22Rv1 (cell line): Measurements from ENCODE around the gene ADAMTSL2.

Experiments
- ZFX ChIP-seq: fragments of 450-650 bp; IDR thresholded peaks from 2 replicates; pipeline ENCODE4 v1.6.1; 2017; ENCODE audit warnings: antibody characterized with exemption, borderline replicate concordance
- TF ChIP-seq, protein P1 (sequence below): fragments of 450-650 bp; IDR thresholded peaks from 2 replicates; pipeline ENCODE4 v1.5.1; 2017; ENCODE audit warnings: mild to moderate bottlenecking

DNA sequence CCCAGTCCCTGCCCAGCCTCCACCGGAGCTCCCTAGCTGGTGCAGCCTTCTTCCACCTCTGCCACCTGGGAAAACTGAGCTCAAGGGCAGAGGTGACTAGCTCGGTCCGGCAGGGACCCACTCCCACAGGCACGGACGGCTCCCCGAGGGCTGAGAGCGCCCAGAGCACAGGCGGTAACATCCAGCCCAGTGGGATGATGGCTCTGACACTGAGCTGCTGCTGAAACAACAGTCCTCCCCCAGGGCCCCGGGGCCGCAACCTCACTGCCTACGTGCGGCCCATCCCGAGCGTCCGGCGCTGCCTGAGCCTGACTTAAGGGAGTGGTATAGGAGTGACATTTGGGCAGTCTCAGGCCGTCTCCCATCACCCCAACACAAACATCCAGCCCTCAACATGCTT lies 70.9 kb downstream of the ADAMTSL2 start:
- TF ChIP-seq, protein P1, sequence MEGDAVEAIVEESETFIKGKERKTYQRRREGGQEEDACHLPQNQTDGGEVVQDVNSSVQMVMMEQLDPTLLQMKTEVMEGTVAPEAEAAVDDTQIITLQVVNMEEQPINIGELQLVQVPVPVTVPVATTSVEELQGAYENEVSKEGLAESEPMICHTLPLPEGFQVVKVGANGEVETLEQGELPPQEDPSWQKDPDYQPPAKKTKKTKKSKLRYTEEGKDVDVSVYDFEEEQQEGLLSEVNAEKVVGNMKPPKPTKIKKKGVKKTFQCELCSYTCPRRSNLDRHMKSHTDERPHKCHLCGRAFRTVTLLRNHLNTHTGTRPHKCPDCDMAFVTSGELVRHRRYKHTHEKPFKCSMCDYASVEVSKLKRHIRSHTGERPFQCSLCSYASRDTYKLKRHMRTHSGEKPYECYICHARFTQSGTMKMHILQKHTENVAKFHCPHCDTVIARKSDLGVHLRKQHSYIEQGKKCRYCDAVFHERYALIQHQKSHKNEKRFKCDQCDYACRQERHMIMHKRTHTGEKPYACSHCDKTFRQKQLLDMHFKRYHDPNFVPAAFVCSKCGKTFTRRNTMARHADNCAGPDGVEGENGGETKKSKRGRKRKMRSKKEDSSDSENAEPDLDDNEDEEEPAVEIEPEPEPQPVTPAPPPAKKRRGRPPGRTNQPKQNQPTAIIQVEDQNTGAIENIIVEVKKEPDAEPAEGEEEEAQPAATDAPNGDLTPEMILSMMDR, result no peak
- no peak for TF ChIP-seq ZFX
